Activated T-cell treated with anti-CD3 and anti-CD28 coated beads, Interleukin-2, amount 50 U/mL, for 4 hours (primary cell): ENCODE data around the gene ZNF618. TPM values are rescaled to one million over a fixed set of nuclear protein-coding genes. Genes with fewer than 3 reads are reported as not detected.

Experiments
- ATAC-seq, 2 donors: fragments of 200-7000 bp; cut with Tn5 transposase; one replicate each; pipeline ENCODE4 v1.10.0; 2021
- DNase-seq: peaks from one replicate; pipeline ENCODE4 v3.0.0-alpha.2; 2020
- H3K27me3 Mint-ChIP-seq: one replicate; pipeline ENCODE4 v1.8.0; 2021; ENCODE audit warnings: low read depth, mixed read lengths
- H3K36me3 Mint-ChIP-seq: one replicate; pipeline ENCODE4 v1.8.0; 2022; ENCODE audit warnings: mixed read lengths; ENCODE audit not compliant: insufficient read depth
- H3K4me1 Mint-ChIP-seq: one replicate; pipeline ENCODE4 v1.8.0; 2021; ENCODE audit warnings: low read depth, mixed read lengths
- H3K4me3 Mint-ChIP-seq: one replicate; pipeline ENCODE4 v1.8.0; 2021; ENCODE audit warnings: mild to moderate bottlenecking, moderate library complexity, mixed read lengths
- H3K9me3 Mint-ChIP-seq: one replicate; pipeline ENCODE4 v1.8.0; 2021; ENCODE audit warnings: mixed read lengths
- total RNA-seq, 3 donors: library from RNA; stranded (reverse); gene quantifications; one replicate each; pipeline ENCODE4 v1.2.1, GENCODE V29; 2021

The ZNF618 gene
- total RNA-seq, 3 donors from 2014 or later: 0.19 to 0.48 (median 0.21) TPM

GRCh38 chr9:114003351-114003750, 127.2 kb downstream of the ZNF618 start:
- Mint-ChIP-seq H3K4me1 (no peaks in the 10 kb centered on the region), H3K36me3 (no peaks in the 10 kb centered on the region), H3K9me3 (no peaks in the 10 kb centered on the region), H3K27me3 (no peaks in the 10 kb centered on the region), H3K4me3 (no peak overlapping the region)
- DNase-seq: no peak
- no peak for ATAC-seq

DNA sequence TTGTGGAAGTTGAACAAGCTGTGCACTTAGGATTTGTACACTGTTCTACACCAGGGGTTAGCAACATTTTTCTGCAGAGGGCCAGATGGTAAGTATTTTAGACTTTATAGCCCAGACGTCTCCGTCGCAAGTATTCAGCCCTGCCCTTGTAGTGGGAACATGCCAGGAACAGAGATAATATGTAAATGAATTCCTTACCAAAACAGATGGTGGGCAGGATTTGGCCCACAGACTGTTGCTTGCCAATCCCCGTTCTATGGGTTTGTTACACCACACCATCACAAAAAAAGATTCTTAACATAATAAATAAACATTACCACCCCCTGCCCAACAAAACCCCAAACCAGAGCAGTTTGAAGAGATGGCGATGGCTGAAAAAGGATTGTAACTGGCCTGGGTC, 127.6 kb downstream of the ZNF618 start:
- ATAC-seq: no peak
- H3K4me1 Mint-ChIP-seq: no peaks in the 10 kb centered on the region
- H3K4me3 Mint-ChIP-seq: no peak overlapping the region

GRCh38 chr9:114004221-114004716, 128.2 kb downstream of the ZNF618 start:
- Mint-ChIP-seq H3K36me3 (no peaks in the 10 kb centered on the region), H3K4me1 (no peaks in the 10 kb centered on the region), H3K9me3 (no peaks in the 10 kb centered on the region), H3K27me3 (no peaks in the 10 kb centered on the region), H3K4me3 (no peak overlapping the region)
- ATAC-seq: no peak
- DNase-seq: no peak

More for the DNA sequence above, 127.6 kb downstream of the ZNF618 start:
- H3K9me3 Mint-ChIP-seq: no peaks in the 10 kb centered on the region
- no peaks in the 10 kb centered on the region for H3K36me3 Mint-ChIP-seq
- DNase-seq: no peak
- no peaks in the 10 kb centered on the region for H3K27me3 Mint-ChIP-seq

DNA sequence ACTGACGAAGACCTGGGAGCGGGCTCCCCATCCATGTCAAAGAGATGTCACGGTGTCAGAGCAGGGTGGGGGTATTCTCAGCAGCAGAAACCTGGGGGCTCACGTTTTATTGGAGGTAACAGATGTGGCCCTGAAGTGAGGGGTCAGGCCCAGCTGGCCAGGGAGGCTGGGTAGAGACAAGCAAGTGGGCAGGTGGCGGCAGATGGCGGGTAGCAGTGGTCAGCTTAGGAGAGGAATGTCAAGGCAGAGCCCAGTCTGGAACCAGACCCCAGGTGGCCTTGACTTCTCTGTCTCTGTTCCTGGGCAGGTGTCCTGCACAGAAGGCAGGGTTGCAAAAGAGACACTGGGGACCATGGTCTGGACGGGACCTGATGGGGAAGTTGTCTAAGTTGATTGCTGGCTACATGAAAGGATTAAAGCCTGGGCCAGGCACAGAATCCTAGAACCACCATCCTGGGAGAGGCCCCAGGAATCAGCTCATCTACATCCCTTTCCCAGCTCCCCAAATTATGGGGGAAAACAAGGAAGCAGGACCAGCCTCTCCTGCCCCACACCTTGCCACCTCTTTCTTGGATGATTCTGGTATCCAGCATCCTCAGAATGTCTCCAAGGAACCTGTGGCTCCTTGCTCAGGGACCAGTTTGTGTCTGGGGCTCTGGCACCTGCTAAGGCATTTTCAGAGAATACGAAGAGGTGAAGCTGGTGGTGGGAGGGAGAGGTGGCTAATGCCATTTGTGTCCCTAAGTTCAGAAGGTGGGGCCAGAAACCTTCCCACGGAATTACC, 129.5 kb downstream of the ZNF618 start:
- ATAC-seq (no peak), DNase-seq (no peak)
- Mint-ChIP-seq H3K4me3 (no peak overlapping the region), H3K36me3 (no peaks in the 10 kb centered on the region), H3K9me3 (no peaks in the 10 kb centered on the region), H3K4me1 (no peaks in the 10 kb centered on the region), H3K27me3 (no peaks in the 10 kb centered on the region)

- H3K27me3 Mint-ChIP-seq: no peaks in the 10 kb centered on the region
- ATAC-seq (no peak), DNase-seq (no peak)
- H3K9me3 Mint-ChIP-seq: no peaks in the 10 kb centered on the region
- H3K4me1 Mint-ChIP-seq: no peaks in the 10 kb centered on the region
- H3K4me3 Mint-ChIP-seq: no peak overlapping the region
- H3K36me3 Mint-ChIP-seq: no peaks in the 10 kb centered on the region
These were observed 130.0 kb downstream of the ZNF618 start for GRCh38 chr9:114006155-114006550.

GRCh38 chr9:114006931-114007691, 131.0 kb downstream of the ZNF618 start:
- no peaks in the 10 kb centered on the region for H3K9me3 Mint-ChIP-seq
- DNase-seq (no peak), ATAC-seq (no peak)
- no peaks in the 10 kb centered on the region for H3K36me3 Mint-ChIP-seq
- H3K4me1 Mint-ChIP-seq: no peaks in the 10 kb centered on the region
- H3K4me3 Mint-ChIP-seq: no peak overlapping the region
- no peaks in the 10 kb centered on the region for H3K27me3 Mint-ChIP-seq

DNA sequence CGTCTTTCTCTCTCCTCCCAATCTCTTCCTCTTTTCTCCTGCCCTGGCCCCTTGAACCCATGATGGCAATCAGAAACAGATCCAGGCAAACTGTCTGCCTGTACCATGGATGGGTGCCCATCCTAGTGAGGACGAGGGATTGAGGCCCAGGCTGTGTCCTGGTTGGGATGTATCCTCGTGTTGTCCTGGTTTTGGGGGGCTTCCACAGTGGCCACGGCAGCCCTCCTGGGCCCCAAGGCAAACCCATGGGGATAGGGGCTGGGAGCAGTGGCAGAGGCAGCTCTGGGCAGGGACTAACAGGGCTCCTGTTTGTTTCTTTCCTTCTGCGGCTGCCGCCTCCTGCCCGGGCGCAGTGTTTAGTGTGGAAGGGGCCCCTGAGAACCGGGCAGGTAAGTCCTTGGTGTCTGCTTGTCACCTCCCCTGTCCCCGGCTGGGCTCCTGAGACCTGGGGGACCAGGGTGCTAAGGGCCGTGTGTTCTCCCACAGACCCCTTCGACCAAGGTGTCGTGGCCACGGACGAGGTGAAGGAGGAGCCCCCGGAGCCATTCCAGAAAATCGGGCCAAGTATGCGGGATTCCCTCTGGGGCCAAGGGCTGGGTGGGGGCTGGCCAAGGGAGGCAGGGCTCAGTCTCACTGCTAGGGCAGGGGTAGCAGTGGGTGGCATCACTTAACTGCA, 132.0 kb downstream of the ZNF618 start:
- peaks cover 2% of the 10 kb centered on the region for H3K9me3 Mint-ChIP-seq
- no peaks in the 10 kb centered on the region for H3K27me3 Mint-ChIP-seq
- DNase-seq: no peak
- no peak overlapping the region for H3K4me3 Mint-ChIP-seq
- no peaks in the 10 kb centered on the region for H3K4me1 Mint-ChIP-seq
- no peaks in the 10 kb centered on the region for H3K36me3 Mint-ChIP-seq
- no peak for ATAC-seq

DNA sequence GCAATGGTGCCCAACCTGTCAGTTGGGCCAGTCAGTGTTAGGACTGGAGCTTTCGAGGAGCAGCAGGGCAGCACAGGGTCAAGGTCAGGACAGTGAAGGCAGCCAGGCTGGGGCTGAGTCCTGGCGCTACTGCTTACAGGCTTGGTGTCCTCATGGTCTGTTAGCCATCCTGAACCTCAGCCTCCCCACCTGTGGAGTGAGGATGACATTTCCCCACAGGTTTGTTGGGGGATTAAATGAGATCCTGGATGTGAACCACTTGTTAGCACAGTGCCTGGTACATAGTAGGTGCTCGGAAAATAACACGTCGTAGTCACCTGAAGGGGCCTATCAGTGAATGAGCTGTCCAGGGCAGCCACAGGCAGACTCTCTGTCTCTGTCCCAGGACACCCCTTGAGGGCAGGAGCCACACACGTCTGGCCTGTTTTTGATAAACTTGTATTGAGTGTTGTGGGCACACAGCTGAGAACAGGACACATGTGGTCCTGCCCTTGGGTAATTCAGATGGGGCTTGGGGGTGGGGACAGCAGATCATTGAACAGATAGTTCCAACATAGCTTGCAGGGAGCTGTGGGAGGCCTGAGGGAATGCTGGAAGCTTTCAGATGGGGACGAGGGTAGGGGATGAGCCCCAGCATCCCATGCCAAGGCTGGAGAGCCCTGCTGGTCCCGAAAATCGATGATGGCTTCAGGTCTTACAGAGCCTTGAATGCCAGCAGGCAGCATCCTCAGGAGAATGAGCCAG, 132.7 kb downstream of the ZNF618 start:
- Mint-ChIP-seq H3K9me3 (peaks cover 3% of the 10 kb centered on the region), H3K36me3 (no peaks in the 10 kb centered on the region), H3K4me3 (no peak overlapping the region), H3K4me1 (no peaks in the 10 kb centered on the region), H3K27me3 (no peaks in the 10 kb centered on the region)
- no peak for DNase-seq
- no peak for ATAC-seq

- no peaks in the 10 kb centered on the region for H3K36me3 Mint-ChIP-seq
- no peak for DNase-seq
- H3K4me1 Mint-ChIP-seq: no peaks in the 10 kb centered on the region
- peaks cover 10% of the 10 kb centered on the region for H3K9me3 Mint-ChIP-seq
- H3K27me3 Mint-ChIP-seq: peaks cover under 1% of the 10 kb centered on the region
- no peak for ATAC-seq
- H3K4me3 Mint-ChIP-seq: no peak overlapping the region
These were observed 135.2 kb downstream of the ZNF618 start for GRCh38 chr9:114011313-114011712.

GRCh38 chr9:114012126-114012525, 136.0 kb downstream of the ZNF618 start:
- H3K9me3 Mint-ChIP-seq: peaks cover 10% of the 10 kb centered on the region
- no peaks in the 10 kb centered on the region for H3K4me1 Mint-ChIP-seq
- H3K36me3 Mint-ChIP-seq: no peaks in the 10 kb centered on the region
- DNase-seq (no peak), ATAC-seq (no peak)
- H3K4me3 Mint-ChIP-seq: no peak overlapping the region
- H3K27me3 Mint-ChIP-seq: peaks cover 2% of the 10 kb centered on the region

DNA sequence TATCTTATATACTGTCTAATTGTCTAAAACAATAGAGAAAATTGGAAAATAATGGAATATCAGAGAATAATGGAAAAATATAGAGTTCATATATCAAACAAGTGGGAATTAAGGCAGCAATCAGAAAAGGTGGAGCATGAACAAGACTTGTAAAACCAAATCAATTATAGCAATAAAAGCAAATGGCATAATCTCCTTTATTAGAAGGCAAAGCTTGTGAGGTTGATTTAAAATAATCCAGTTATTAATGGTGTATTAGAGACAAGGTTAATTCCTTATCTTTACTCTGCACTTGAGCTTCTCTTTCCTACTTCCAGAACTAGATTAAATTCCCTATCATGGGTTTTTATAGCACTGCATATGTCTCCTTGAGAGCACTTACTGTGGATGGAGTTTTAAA, 137.9 kb downstream of the ZNF618 start:
- Mint-ChIP-seq H3K27me3 (peaks cover 2% of the 10 kb centered on the region), H3K9me3 (peaks cover 10% of the 10 kb centered on the region), H3K4me3 (no peak overlapping the region), H3K4me1 (no peaks in the 10 kb centered on the region), H3K36me3 (no peaks in the 10 kb centered on the region)
- DNase-seq: no peak
- no peak for ATAC-seq

DNA sequence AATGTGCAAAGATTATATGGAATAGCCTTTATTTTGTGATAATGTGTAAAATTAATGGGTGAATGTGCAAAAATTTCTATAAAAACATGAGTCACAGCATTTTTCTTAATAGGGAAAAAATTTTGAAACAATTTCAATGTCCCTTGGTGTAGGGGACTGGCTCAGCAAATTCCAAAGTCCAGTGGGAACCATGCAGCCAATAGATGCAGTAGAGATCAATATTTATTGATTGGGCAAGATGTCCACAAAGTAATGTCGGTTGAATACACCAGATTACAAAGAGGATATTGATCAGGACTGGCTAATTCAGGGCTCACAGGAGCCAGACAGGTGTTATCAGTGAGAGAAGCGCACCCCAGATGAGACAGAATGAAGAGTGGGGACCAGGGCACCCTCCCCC, 139.5 kb downstream of the ZNF618 start:
- H3K27me3 Mint-ChIP-seq: peaks cover 2% of the 10 kb centered on the region
- H3K9me3 Mint-ChIP-seq: peaks cover 10% of the 10 kb centered on the region
- no peaks in the 10 kb centered on the region for H3K4me1 Mint-ChIP-seq
- H3K36me3 Mint-ChIP-seq: no peaks in the 10 kb centered on the region
- ATAC-seq: no peak
- no peak overlapping the region for H3K4me3 Mint-ChIP-seq
- DNase-seq: no peak

DNA sequence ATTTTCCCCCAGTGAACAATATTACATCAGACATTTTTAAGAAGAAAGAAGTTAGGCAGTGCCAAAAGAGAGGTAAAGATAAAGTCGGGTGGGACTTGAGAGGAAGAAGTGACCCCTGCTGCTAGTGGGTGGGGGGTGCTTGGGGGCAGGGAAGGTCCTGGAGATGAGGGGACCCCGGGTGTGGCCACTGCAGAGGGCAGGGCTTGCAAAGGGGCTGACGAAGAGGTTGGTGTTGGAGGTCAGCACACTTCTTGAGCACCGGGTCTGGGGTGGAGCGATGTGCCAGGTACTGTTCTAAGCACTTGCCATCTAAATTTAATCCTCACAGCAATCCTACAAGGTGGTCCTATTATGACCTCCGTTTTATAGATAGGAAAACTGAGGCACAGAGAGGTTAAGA, 140.0 kb downstream of the ZNF618 start:
- DNase-seq (no peak), ATAC-seq (no peak)
- peaks cover 2% of the 10 kb centered on the region for H3K27me3 Mint-ChIP-seq
- no peaks in the 10 kb centered on the region for H3K4me1 Mint-ChIP-seq
- no peaks in the 10 kb centered on the region for H3K36me3 Mint-ChIP-seq
- no peak overlapping the region for H3K4me3 Mint-ChIP-seq
- H3K9me3 Mint-ChIP-seq: peaks cover 10% of the 10 kb centered on the region
